ENCODE measurements around the gene TMEM229A.

DNA sequence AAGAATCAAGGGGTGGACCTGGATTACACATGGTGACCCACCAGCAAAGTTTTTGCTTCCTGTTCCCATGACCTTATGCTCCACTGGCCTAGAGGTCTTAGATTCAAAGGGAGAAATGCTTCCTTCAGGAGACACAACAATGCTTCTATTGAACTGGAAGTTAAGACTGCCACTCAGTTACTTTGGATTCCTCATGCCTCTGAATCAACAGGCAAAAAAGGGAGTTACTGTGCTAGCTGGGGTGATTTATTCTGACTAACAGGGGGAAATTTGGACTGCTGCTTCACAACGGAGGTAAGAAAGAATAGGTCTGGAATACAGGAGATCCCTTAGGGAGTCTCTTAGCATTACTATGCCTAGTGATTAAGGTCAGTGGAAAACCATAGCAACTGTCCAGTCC lies 10.3 kb downstream of the TMEM229A start:
- TF ChIP-seq TEAD2 (tag; IDR thresholded peaks at IDR 0.05), result no peak
- no peak for TF ChIP-seq SRF (CRISPR knock-in tag; IDR thresholded peaks at IDR 0.05)
- no peak for TF ChIP-seq CTCF (IDR thresholded peaks at IDR 0.05 in 2 of 3, conservative IDR thresholded peaks at IDR 0.05 in 1 of 3; ENCODE audit: insufficient read depth in 2 of 3, low read depth in 1 of 3, low read length in 3 of 3)
- TF ChIP-seq ZFP36 (IDR thresholded peaks at IDR 0.05; ENCODE audit: low read depth, low read length, partially characterized antibody), result no peak
- TF ChIP-seq MXI1 (IDR thresholded peaks at IDR 0.05; ENCODE audit: low read depth, low read length), result no peak
- TF ChIP-seq, protein P1, sequence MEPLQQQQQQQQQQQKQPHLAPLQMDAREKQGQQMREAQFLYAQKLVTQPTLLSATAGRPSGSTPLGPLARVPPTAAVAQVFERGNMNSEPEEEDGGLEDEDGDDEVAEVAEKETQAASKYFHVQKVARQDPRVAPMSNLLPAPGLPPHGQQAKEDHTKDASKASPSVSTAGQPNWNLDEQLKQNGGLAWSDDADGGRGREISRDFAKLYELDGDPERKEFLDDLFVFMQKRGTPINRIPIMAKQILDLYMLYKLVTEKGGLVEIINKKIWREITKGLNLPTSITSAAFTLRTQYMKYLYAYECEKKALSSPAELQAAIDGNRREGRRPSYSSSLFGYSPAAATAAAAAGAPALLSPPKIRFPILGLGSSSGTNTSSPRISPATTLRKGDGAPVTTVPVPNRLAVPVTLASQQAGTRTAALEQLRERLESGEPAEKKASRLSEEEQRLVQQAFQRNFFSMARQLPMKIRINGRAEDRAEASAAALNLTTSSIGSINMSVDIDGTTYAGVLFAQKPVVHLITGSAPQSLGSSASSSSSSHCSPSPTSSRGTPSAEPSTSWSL (CRISPR knock-in tag; IDR thresholded peaks at IDR 0.05; ENCODE audit: borderline replicate concordance), result no peak
- TF ChIP-seq, protein P2, sequence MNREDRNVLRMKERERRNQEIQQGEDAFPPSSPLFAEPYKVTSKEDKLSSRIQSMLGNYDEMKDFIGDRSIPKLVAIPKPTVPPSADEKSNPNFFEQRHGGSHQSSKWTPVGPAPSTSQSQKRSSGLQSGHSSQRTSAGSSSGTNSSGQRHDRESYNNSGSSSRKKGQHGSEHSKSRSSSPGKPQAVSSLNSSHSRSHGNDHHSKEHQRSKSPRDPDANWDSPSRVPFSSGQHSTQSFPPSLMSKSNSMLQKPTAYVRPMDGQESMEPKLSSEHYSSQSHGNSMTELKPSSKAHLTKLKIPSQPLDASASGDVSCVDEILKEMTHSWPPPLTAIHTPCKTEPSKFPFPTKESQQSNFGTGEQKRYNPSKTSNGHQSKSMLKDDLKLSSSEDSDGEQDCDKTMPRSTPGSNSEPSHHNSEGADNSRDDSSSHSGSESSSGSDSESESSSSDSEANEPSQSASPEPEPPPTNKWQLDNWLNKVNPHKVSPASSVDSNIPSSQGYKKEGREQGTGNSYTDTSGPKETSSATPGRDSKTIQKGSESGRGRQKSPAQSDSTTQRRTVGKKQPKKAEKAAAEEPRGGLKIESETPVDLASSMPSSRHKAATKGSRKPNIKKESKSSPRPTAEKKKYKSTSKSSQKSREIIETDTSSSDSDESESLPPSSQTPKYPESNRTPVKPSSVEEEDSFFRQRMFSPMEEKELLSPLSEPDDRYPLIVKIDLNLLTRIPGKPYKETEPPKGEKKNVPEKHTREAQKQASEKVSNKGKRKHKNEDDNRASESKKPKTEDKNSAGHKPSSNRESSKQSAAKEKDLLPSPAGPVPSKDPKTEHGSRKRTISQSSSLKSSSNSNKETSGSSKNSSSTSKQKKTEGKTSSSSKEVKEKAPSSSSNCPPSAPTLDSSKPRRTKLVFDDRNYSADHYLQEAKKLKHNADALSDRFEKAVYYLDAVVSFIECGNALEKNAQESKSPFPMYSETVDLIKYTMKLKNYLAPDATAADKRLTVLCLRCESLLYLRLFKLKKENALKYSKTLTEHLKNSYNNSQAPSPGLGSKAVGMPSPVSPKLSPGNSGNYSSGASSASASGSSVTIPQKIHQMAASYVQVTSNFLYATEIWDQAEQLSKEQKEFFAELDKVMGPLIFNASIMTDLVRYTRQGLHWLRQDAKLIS (CRISPR knock-in tag; IDR thresholded peaks at IDR 0.05), result no peak
- no peak for TF ChIP-seq SMAD4 (CRISPR knock-in tag; conservative IDR thresholded peaks at IDR 0.05)
- TF ChIP-seq SREBF2 (CRISPR knock-in tag; IDR thresholded peaks at IDR 0.05), result no peak
- no peak for TF ChIP-seq MYBL2 (IDR thresholded peaks at IDR 0.05; ENCODE audit: low read depth)
- TF ChIP-seq MYBL2 (CRISPR knock-in tag; IDR thresholded peaks at IDR 0.05; ENCODE audit: borderline replicate concordance), result no peak
- no peak for TF ChIP-seq TBP (optimal IDR thresholded peaks at IDR 0.05; ENCODE audit: low read depth, low read length)
- TF ChIP-seq ZNF174 (CRISPR knock-in tag; IDR thresholded peaks at IDR 0.05), result no peak
- TF ChIP-seq NR2F6 (CRISPR knock-in tag; IDR thresholded peaks at IDR 0.05), result no peak
